UCSD-AML1 (cell line): ENCODE measurements around the gene ASCC3.

Experiments
- DNase-seq: peaks from one replicate; lab custom pipeline; 2025; ENCODE audit not compliant: unreplicated experiment; lab: John Stamatoyannopoulos, UW

The ASCC3 gene

GRCh38 chr6:100506651-100507050 is 374.5 kb downstream of the ASCC3 start:
- DNase-seq: no peak

- DNase-seq: no peak
Measured at GRCh38 chr6:100504786-100505737, 376.1 kb downstream of the ASCC3 start.

- DNase-seq: no peak
Measured at GRCh38 chr6:100503043-100503705, 378.0 kb downstream of the ASCC3 start.

- DNase-seq: no peak
Measured at GRCh38 chr6:100493206-100493888, 387.8 kb downstream of the ASCC3 start.

- no peak for DNase-seq
Measured at GRCh38 chr6:100491952-100492670, 389.0 kb downstream of the ASCC3 start.

GRCh38 chr6:100490065-100490464 is 391.1 kb downstream of the ASCC3 start:
- no peak for DNase-seq

GRCh38 chr6:100488244-100488643 is 392.9 kb downstream of the ASCC3 start:
- no peak for DNase-seq

GRCh38 chr6:100487638-100488037 is 393.5 kb downstream of the ASCC3 start:
- DNase-seq: no peak

GRCh38 chr6:100485268-100485667 is 395.9 kb downstream of the ASCC3 start:
- DNase-seq: no peak

GRCh38 chr6:100484474-100484873 is 396.7 kb downstream of the ASCC3 start:
- DNase-seq: no peak

GRCh38 chr6:100482698-100483097 is 398.4 kb downstream of the ASCC3 start:
- DNase-seq: no peak

- DNase-seq: no peak
Measured at GRCh38 chr6:100479179-100480035, 401.7 kb downstream of the ASCC3 start.

- DNase-seq: no peak
Measured at GRCh38 chr6:100475554-100476320, 405.4 kb downstream of the ASCC3 start.

- no peak for DNase-seq
Measured at GRCh38 chr6:100473182-100473581, 407.9 kb downstream of the ASCC3 start.

GRCh38 chr6:100472674-100473073 is 408.5 kb downstream of the ASCC3 start:
- DNase-seq: no peak

GRCh38 chr6:100470422-100471120 is 410.6 kb downstream of the ASCC3 start:
- no peak for DNase-seq

GRCh38 chr6:100469101-100469859 is 411.8 kb downstream of the ASCC3 start:
- no peak for DNase-seq

- DNase-seq: no peak
Measured at GRCh38 chr6:100468016-100468622, 413.0 kb downstream of the ASCC3 start.
